ENCODE data around the gene NARS2. TPM values are rescaled to one million over a fixed set of nuclear protein-coding genes. Genes with fewer than 3 reads are reported as not detected.

NARS2 gene
- total and polyA plus RNA-seq, 10 of the 15 experiments (the other 5 are each of a cell fraction or from before 2014, with no cell fraction given) = 22.2 to 45.3 (median 36.3) TPM

- TF ChIP-seq CEBPZ (IDR thresholded peaks at IDR 0.05; ENCODE audit: low read depth, low read length) (no peak), ZBTB33 (IDR thresholded peaks at IDR 0.05) (no peak), FOXK2 (IDR thresholded peaks at IDR 0.05) (no peak), RAD21 (IDR thresholded peaks at IDR 0.05; ENCODE audit: insufficient read depth, low read depth, low read length) (no peak), BMI1 (IDR thresholded peaks at IDR 0.05; ENCODE audit: borderline replicate concordance) (no peak), CREB1 (IDR thresholded peaks at IDR 0.05; ENCODE audit: low read depth) (no peak), SUPT20H (IDR thresholded peaks at IDR 0.05; ENCODE audit: borderline replicate concordance, control insufficient read depth, low read depth, low read length) (no peak)
Measured at GRCh38 chr11:78504708-78505107, 70.0 kb downstream of the NARS2 start (continued).

GRCh38 chr11:78504181-78504580 is 70.5 kb downstream of the NARS2 start:
- Histone ChIP-seq H3K79me2 (ENCODE audit: control insufficient read depth, insufficient read depth, low read length) (no peaks in the 10 kb centered on the region), H3K4me1 (ENCODE audit: control insufficient read depth, insufficient read depth, low read length) (no peaks in the 10 kb centered on the region), H3K9me3 (replicated peaks; ENCODE audit: control insufficient read depth, insufficient read depth, low read length) (no peaks in the 10 kb centered on the region; the same call in 2 of the 3 replicates), H4K20me1 (ENCODE audit: control insufficient read depth, insufficient read depth) (no peaks in the 10 kb centered on the region), H3K27ac (ENCODE audit: control insufficient read depth, insufficient read depth) (no peak overlapping the region), H3K4me2 (ENCODE audit: control insufficient read depth, insufficient read depth) (no peak overlapping the region), H3K4me3 (no peak overlapping the region), H3K9ac (ENCODE audit: control insufficient read depth, insufficient read depth, low read length) (no peak overlapping the region), H3K27me3 (replicated peaks in 1 of 2; ENCODE audit: control insufficient read depth in 2 of 2, insufficient read depth in 2 of 2, low read length in 1 of 2) (no peaks in the 10 kb centered on the region), H3K36me3 (ENCODE audit: control insufficient read depth in 2 of 2, insufficient read depth in 2 of 2, low read length in 1 of 2) (no peaks in the 10 kb centered on the region), H2AFZ (ENCODE audit: control insufficient read depth, low read depth, low read length) (no peak overlapping the region)
- RAD21 ChIA-PET (ENCODE audit: unreplicated experiment) = interaction anchor here (1.7 kb wide), 1 partner anchor 29 kb away, joined by 7 read pairs; no protein-coding TSS in a partner anchor
- SMC1A ChIA-PET (ENCODE audit: uncharacterized antibody, unreplicated experiment) = interaction anchor here (0.8 to 1.7 kb wide), 2 partner anchors 13 to 50 kb away, joined by 4 read pairs; no protein-coding TSS in a partner anchor
- BruUV-seq (replicated peaks) = no TSS peak
- CTCF ChIA-PET = no interaction called here
- ATAC-seq (no peak), FAIRE-seq (no peak), DNase-seq (ENCODE audit: low read depth, low spot score) (no peak)
- WGBS (ENCODE audit: insufficient coverage, insufficient replicate concordance, low lambda C conversion rate, missing lambda C conversion rate) = 75% methylated on average over 2 of the region's 2 CpGs
- POLR2A ChIA-PET = interaction anchor here (0.6 to 0.9 kb wide), 2 partner anchors 22 to 47 kb away, joined by 4 to 5 read pairs; no protein-coding TSS in a partner anchor
- TF ChIP-seq NFIC (IDR thresholded peaks at IDR 0.05; ENCODE audit: low read depth, low read length) = no peak
- no peak for TF ChIP-seq ETV6 (conservative IDR thresholded peaks at IDR 0.05 in 1 of 2, IDR thresholded peaks at IDR 0.05 in 1 of 2; ENCODE audit: borderline replicate concordance in 1 of 2, low read depth in 1 of 2)
- no peak for TF ChIP-seq NR2C1 (IDR thresholded peaks at IDR 0.05)
- TF ChIP-seq POU2F2 (IDR thresholded peaks at IDR 0.05; ENCODE audit: borderline replicate concordance, low read depth, low read length) = no peak
- TF ChIP-seq SPI1 (IDR thresholded peaks at IDR 0.05; ENCODE audit: borderline replicate concordance, insufficient read depth, low read depth, low read length) = no peak
- TF ChIP-seq SUPT20H (IDR thresholded peaks at IDR 0.05; ENCODE audit: borderline replicate concordance, control insufficient read depth, low read depth, low read length) = no peak
- no peak for TF ChIP-seq MAX (IDR thresholded peaks at IDR 0.05; ENCODE audit: low read depth, low read length)
- TF ChIP-seq ATF2 (IDR thresholded peaks at IDR 0.05; ENCODE audit: low read length) = no peak
- no peak for TF ChIP-seq TAF1 (IDR thresholded peaks at IDR 0.05; ENCODE audit: borderline replicate concordance, low read depth, low read length)
- in situ Hi-C loops (cut with MboI) = no loop called here
- intact Hi-C loops (cut with micrococcal nuclease; ENCODE audit: unreplicated experiment) = no loop called here
